ENCODE measurements around the gene SERPINI1.

SERPINI1 gene

DNA sequence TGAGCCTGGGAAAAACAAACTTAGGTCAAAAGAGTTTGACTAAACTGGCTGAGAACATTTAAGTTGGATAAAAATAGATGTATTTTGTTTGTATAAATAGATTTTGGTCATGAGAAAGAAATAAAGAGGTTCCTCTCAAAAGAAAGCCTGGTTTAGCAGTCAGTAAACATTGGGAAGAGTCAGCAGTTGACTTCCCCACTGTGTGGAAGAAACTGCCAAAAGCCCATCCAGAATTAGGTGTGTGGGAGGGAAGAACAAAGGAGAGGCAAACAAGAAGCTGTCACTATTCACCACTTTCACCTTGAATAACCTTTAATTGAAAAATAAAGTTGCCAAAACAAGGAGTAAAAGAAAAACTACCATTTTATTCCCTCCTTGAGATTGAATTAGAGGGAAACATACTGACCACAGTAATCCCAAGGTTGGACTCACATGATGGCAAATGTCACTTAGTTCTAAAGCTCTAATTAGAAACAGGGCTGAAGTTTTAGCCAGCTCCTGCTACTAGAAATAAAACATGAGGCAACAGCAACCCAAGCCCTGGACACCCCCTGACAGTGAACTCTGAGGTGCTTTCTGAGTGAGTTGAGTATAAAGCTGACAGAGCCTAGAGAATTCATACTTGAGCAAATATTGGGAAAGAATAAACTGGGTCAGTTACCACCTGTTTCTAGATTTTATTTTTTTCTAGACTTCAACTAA is 139.3 kb downstream of the SERPINI1 start:
- ATAC-seq: no peak
- TF ChIP-seq TOX (CRISPR knock-in tag; IDR thresholded peaks at IDR 0.05; ENCODE audit: borderline replicate concordance): no peak

Measured in SK-N-SH treated with all-trans-retinoic acid at 6 μM for 48 hours (cell line).